Liver (tissue), 2 donors: ENCODE results near the gene ZC3H7B.

ENCODE experiments used
- ZBTB33 ChIP-seq: IDR thresholded peaks from 2 replicates; pipeline ENCODE4 v1.6.1; 2016; ENCODE audit warnings: antibody characterized with exemption
- TF ChIP-seq, protein P1 (sequence below): fragments of 150-350 bp; IDR thresholded peaks from 2 replicates; pipeline ENCODE4 v1.5.1; 2017; ENCODE audit warnings: improper control_type of control experiment, low read depth, low read length; ENCODE audit not compliant: missing input control
- donor health status: healthy.

DNA sequence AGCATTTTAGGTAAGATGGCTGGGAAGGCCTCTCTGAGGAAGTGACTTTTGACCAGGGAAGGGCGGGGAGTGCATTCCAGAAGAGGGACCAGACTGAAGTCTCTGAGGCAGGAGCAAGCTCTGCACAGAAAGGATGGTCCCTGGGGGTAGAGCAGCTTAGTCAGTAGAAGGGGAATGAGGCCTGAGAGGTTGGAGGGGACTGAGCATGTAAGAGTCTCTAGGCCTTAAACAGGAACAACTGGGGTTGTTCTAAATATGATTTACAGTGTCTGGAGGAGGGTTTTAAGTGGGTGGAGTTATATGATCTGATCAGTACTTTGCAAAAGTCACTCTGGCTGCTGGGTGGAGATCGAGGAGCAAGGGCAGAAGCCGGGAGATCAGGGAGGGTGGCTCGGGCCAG, 48.8 kb downstream of the ZC3H7B start:
- TF ChIP-seq, protein P1, sequence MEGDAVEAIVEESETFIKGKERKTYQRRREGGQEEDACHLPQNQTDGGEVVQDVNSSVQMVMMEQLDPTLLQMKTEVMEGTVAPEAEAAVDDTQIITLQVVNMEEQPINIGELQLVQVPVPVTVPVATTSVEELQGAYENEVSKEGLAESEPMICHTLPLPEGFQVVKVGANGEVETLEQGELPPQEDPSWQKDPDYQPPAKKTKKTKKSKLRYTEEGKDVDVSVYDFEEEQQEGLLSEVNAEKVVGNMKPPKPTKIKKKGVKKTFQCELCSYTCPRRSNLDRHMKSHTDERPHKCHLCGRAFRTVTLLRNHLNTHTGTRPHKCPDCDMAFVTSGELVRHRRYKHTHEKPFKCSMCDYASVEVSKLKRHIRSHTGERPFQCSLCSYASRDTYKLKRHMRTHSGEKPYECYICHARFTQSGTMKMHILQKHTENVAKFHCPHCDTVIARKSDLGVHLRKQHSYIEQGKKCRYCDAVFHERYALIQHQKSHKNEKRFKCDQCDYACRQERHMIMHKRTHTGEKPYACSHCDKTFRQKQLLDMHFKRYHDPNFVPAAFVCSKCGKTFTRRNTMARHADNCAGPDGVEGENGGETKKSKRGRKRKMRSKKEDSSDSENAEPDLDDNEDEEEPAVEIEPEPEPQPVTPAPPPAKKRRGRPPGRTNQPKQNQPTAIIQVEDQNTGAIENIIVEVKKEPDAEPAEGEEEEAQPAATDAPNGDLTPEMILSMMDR = no peak
- TF ChIP-seq ZBTB33 = no peak
